Nephron progenitor cell (in vitro differentiated cells): ENCODE measurements around the gene FN1.

Experiments used
- DNase-seq: peaks from one replicate; pipeline ENCODE4 v3.0.0; 2021
- H3K27ac Mint-ChIP-seq: 2 replicates; pipeline ENCODE4 v1.8.0; 2021; ENCODE audit warnings: mild to moderate bottlenecking, moderate library complexity, mixed read lengths
- H3K27me3 Mint-ChIP-seq: 2 replicates; pipeline ENCODE4 v1.8.0; 2021; ENCODE audit warnings: mild to moderate bottlenecking, low read depth, mixed read lengths; ENCODE audit not compliant: poor library complexity
- H3K36me3 Mint-ChIP-seq: 2 replicates; pipeline ENCODE4 v1.8.0; 2021; ENCODE audit warnings: low read depth, mixed read lengths
- H3K4me1 Mint-ChIP-seq: 2 replicates; pipeline ENCODE4 v1.8.0; 2021; ENCODE audit warnings: mixed read lengths
- H3K4me3 Mint-ChIP-seq: 2 replicates; pipeline ENCODE4 v1.8.0; 2021; ENCODE audit warnings: mild to moderate bottlenecking, moderate library complexity, mixed read lengths
- H3K9me3 Mint-ChIP-seq: 2 replicates; pipeline ENCODE4 v1.8.0; 2021; ENCODE audit warnings: mild to moderate bottlenecking, moderate library complexity, mixed read lengths
- CTCF ChIP-seq: fragments of 200-600 bp; sonication (generic); IDR thresholded peaks from 2 replicates; pipeline ENCODE4 v1.5.0; 2021; ENCODE audit warnings: antibody characterized with exemption

The FN1 gene

GRCh38 chr2:215320102-215320501, 115.8 kb downstream of the FN1 start:
- no peak overlapping the region for H3K27ac Mint-ChIP-seq
- peaks cover 9% of the 10 kb centered on the region for H3K9me3 Mint-ChIP-seq
- no peak overlapping the region for H3K4me3 Mint-ChIP-seq
- H3K4me1 Mint-ChIP-seq = peaks cover 4% of the 10 kb centered on the region
- no peak for TF ChIP-seq CTCF
- DNase-seq = no peak
- no peaks in the 10 kb centered on the region for H3K27me3 Mint-ChIP-seq
- H3K36me3 Mint-ChIP-seq = peaks cover 95% of the 10 kb centered on the region

GRCh38 chr2:215319500-215319899, 116.4 kb downstream of the FN1 start:
- Mint-ChIP-seq H3K27ac (no peak overlapping the region), H3K36me3 (peaks cover 95% of the 10 kb centered on the region), H3K4me3 (no peak overlapping the region), H3K27me3 (no peaks in the 10 kb centered on the region), H3K9me3 (peaks cover 9% of the 10 kb centered on the region), H3K4me1 (no peaks in the 10 kb centered on the region)
- no peak for TF ChIP-seq CTCF
- DNase-seq = no peak

GRCh38 chr2:215316336-215316735, 119.5 kb downstream of the FN1 start:
- no peak for DNase-seq
- Mint-ChIP-seq H3K9me3 (peaks cover 9% of the 10 kb centered on the region), H3K27ac (no peak overlapping the region), H3K27me3 (no peaks in the 10 kb centered on the region), H3K4me1 (peaks cover 21% of the 10 kb centered on the region), H3K4me3 (no peak overlapping the region), H3K36me3 (peaks cover 79% of the 10 kb centered on the region)
- no peak for TF ChIP-seq CTCF

- Mint-ChIP-seq H3K4me3 (no peak overlapping the region), H3K9me3 (peaks cover 8% of the 10 kb centered on the region), H3K4me1 (peaks cover 21% of the 10 kb centered on the region), H3K36me3 (peaks cover 69% of the 10 kb centered on the region), H3K27me3 (no peaks in the 10 kb centered on the region), H3K27ac (peak overlapping the region; percentile 10)
- TF ChIP-seq CTCF = no peak
- no peak for DNase-seq
Measured at GRCh38 chr2:215315301-215315700, 120.6 kb downstream of the FN1 start.

GRCh38 chr2:215314896-215315295, 121.0 kb downstream of the FN1 start:
- H3K9me3 Mint-ChIP-seq = peaks cover 9% of the 10 kb centered on the region
- peak overlapping the region; percentile 10 for H3K27ac Mint-ChIP-seq
- H3K27me3 Mint-ChIP-seq = no peaks in the 10 kb centered on the region
- peaks cover 21% of the 10 kb centered on the region for H3K4me1 Mint-ChIP-seq
- no peak for DNase-seq
- no peak overlapping the region for H3K4me3 Mint-ChIP-seq
- H3K36me3 Mint-ChIP-seq = peaks cover 64% of the 10 kb centered on the region
- TF ChIP-seq CTCF = no peak

- TF ChIP-seq CTCF = no peak
- peak overlapping the region; percentile 29 for H3K27ac Mint-ChIP-seq
Measured at GRCh38 chr2:215313255-215313613, 122.6 kb downstream of the FN1 start.

More at GRCh38 chr2:215313255-215313613, 122.6 kb downstream of the FN1 start:
- Mint-ChIP-seq H3K4me1 (peaks cover 21% of the 10 kb centered on the region), H3K9me3 (peaks cover 14% of the 10 kb centered on the region), H3K36me3 (peaks cover 48% of the 10 kb centered on the region), H3K4me3 (peak overlapping the region; percentile 88), H3K27me3 (peaks cover 3% of the 10 kb centered on the region)
- no peak for DNase-seq
